Heart left ventricle (tissue), 16 donors: ENCODE results near the gene PIK3IP1. TPM values are rescaled to one million over a fixed set of nuclear protein-coding genes. Genes with fewer than 3 reads are reported as not detected.
"Not testable (repeated sequence)": the region's sequence is repeated elsewhere in the genome, so short reads cannot be mapped to it uniquely, and the experiment has no call there.

Experiments
- ATAC-seq, 4 donors: fragments of 200-7000 bp; cut with Tn5 transposase; one replicate each; pipeline ENCODE4 v1.9.1; 2020 to 2022; ENCODE audit warnings: moderate library complexity in 4 of 4, mild to moderate bottlenecking in 3 of 4, moderate number of reproducible peaks in 1 of 4
- DNase-seq, 5 donors: peaks; one replicate each; pipeline ENCODE4 v3.0.0-alpha.2; 2020
- H3K27ac ChIP-seq, 12 donors: fragments of 200-600 bp; sonication (generic) in 4 of 12; one replicate each; pipeline versions ENCODE4 v1.5.0 to v1.8.0; 2016 to 2022; ENCODE audit warnings: mild to moderate bottlenecking in 2 of 12
- H3K27me3 ChIP-seq, 9 donors: fragments of 200-600 bp; sonication (generic) in 2 of 9; one replicate each; pipeline versions ENCODE4 v1.5.1 to v1.8.0; 2016 to 2022; ENCODE audit warnings: mild to moderate bottlenecking in 3 of 9
- H3K36me3 ChIP-seq, 9 donors: fragments of 200-600 bp; sonication (generic) in 2 of 9; one replicate each; pipeline versions ENCODE4 v1.5.0 to v1.8.0; 2018 to 2022; ENCODE audit warnings: mild to moderate bottlenecking in 2 of 9
- H3K4me1 ChIP-seq, 12 donors: fragments of 200-600 bp; sonication (generic) in 4 of 12; one replicate each; pipeline versions ENCODE4 v1.5.0 to v1.8.0; 2016 to 2022; ENCODE audit warnings: mild to moderate bottlenecking in 3 of 12
- H3K4me3 ChIP-seq, 12 donors: fragments of 200-600 bp; sonication (generic) in 4 of 12; one replicate each; pipeline versions ENCODE4 v1.5.0 to v1.8.0; 2017 to 2022; ENCODE audit warnings: mild to moderate bottlenecking in 9 of 12, moderate library complexity in 4 of 12
- H3K9me3 ChIP-seq, 12 donors: fragments of 200-600 bp; sonication (generic) in 4 of 12; one replicate each; pipeline versions ENCODE4 v1.5.0 to v1.8.0; 2016 to 2022; ENCODE audit warnings: mild to moderate bottlenecking in 1 of 12
- CTCF ChIP-seq, 12 donors: fragments of 200-600 bp; sonication (generic) in 4 of 12; IDR thresholded peaks; one replicate each; pipeline versions ENCODE4 v1.5.0 to v1.8.0; 2018 to 2022; ENCODE audit warnings: antibody characterized with exemption in 12 of 12, mild to moderate bottlenecking in 5 of 12
- POLR2A ChIP-seq, 2 donors: fragments of 450-650 bp; IDR thresholded peaks; one replicate each; pipeline ENCODE4 v1.6.1; 2017; ENCODE audit warnings: antibody characterized with exemption in 2 of 2, mild to moderate bottlenecking in 2 of 2, moderate library complexity in 2 of 2
- WGBS, 4 donors: extraction: QIAGEN DNeasy Blood & Tissue Kit in 2 of 4; methylation state at CpG; one replicate each; pipeline versions ENCODE4 v1.1.5 to v1.1.7; 2013 to 2018; 5-methylcytosine and 5-hydroxymethylcytosine counted together
- intact Hi-C, 10 donors: fragments of 100-400 bp; cut with DNase I; formaldehyde crosslinking; loops; one replicate each; pipeline versions ENCODE4 v1.11.1 to v1.14.2; 2022
- polyA plus RNA-seq, 2 donors: library from polyadenylated mRNA; stranded (reverse); fragments of 200-250 nt; gene quantifications; one replicate each; pipeline ENCODE4 v1.2.3, GENCODE V29; 2013
- total RNA-seq, 9 donors: library from RNA; depleted of rRNA in 2 of 9; stranded (reverse); fragments of >200 nt in 2 of 9; fragmentation: NEBNext Ultra II Directional in 3 of 9; extraction: Animal tissue kit (Norgen Biotek cat#: 25700) in 3 of 9; gene quantifications; one replicate each; pipeline versions ENCODE4 v1.1.0 to v1.2.4, GENCODE V29; 2016 to 2023
- donor health status: ischemic (EF 13 %, LVEDD 7.1; RV severe dilation, severe dysfunction).
- donor health status: healthy with polysubstance abuse.
- donor health status: DM: no; HTN: yes; CAD: no.
- donor health status: DM: no; HTN: no; CAD: no.
- donor health status: ischemic (EF 25% LVEDD 6.9; RV normal size, moderate dysfunction).
- donor health status: ischemic (EF 25% LVEDD 5.7; RV mildly dilated, moderate dysfunction).
- donor health status: healthy.
- donor health status: DM: yes; HTN: yes; CAD: no.
- donor health status: ischemic (EF 35%, LVEDD 5.7; RV mildly dilated, moderate dysfunction).
- donor health status: nonischemic (EF 11% LVEDD 7.7; RV severe dilation, severe dysfunction).
- donor health status: DM: yes; HTN: yes; CAD: no.
- donor health status: PGD.
- donor health status: ischemic (EF 29% LVEDD 5.4; RV normal size, mild dysfunction).
- donor health status: nonischemic (EF 23%, LVEDD 6.1; RV moderate dilation, normal function).

The PIK3IP1 gene
- total and polyA plus RNA-seq, 11 donors: 3.8 to 40.7 (median 16.9) TPM

GRCh38 chr22:31323578-31324550 lies 31.6 kb upstream of the PIK3IP1 start:
- Histone ChIP-seq H3K4me3 (no peak overlapping the region), H3K9me3 (no peaks in the 10 kb centered on the region), H3K27ac (no peak overlapping the region), H3K27me3 (no peaks in the 10 kb centered on the region), H3K36me3 (peaks cover 0 to 55% (median 45%) of the 10 kb centered on the region in 9 donors), H3K4me1 (no peaks in the 10 kb centered on the region)
- DNase-seq (no peak), ATAC-seq (no peak)
- intact Hi-C loops: no loop called here
- TF ChIP-seq POLR2A (IDR thresholded peaks at IDR 0.05): no peak
- 86 to 93% (median 91%) methylated on average over 7 to 8 of the region's 8 CpGs for WGBS, 4 donors

GRCh38 chr22:31321421-31321820 lies 29.1 kb upstream of the PIK3IP1 start:
- no peaks in the 10 kb centered on the region for H3K4me1 ChIP-seq
- intact Hi-C loops: no loop called here
- no peaks in the 10 kb centered on the region for H3K27me3 ChIP-seq
- TF ChIP-seq CTCF (IDR thresholded peaks at IDR 0.05) (no peak), POLR2A (IDR thresholded peaks at IDR 0.05) (no peak)
- DNase-seq: no peak
- H3K36me3 ChIP-seq: peaks cover 0 to 31% (median 21%) of the 10 kb centered on the region in 9 donors
- ATAC-seq: no peak
- 68 to 88% (median 72%) methylated on average over 4 of the region's 4 CpGs for WGBS, 4 donors
- H3K9me3 ChIP-seq: no peaks in the 10 kb centered on the region
- no peak overlapping the region for H3K27ac ChIP-seq
- no peak overlapping the region for H3K4me3 ChIP-seq

- ATAC-seq, H3K4me3 ChIP-seq, H3K27me3 ChIP-seq, H3K36me3 ChIP-seq, intact Hi-C loops, DNase-seq: not testable (repeated sequence)
- Histone ChIP-seq H3K27ac (peak overlapping the region in 1 of 12 donors; percentile 79), H3K4me1 (peaks cover 0 to 16% (median 7%) of the 10 kb centered on the region in 12 donors), H3K9me3 (peaks cover 0 to 10% (median 0%) of the 10 kb centered on the region in 12 donors)
- WGBS, 4 donors: 92 to 100% (median 95%) methylated on average over 1 of the region's 1 CpG
Measured at GRCh38 chr22:31314220-31314619, 21.9 kb upstream of the PIK3IP1 start.

GRCh38 chr22:31313366-31314147 lies 21.3 kb upstream of the PIK3IP1 start:
- Histone ChIP-seq H3K4me3 (no peak overlapping the region), H3K27ac (peak overlapping the region in 10 of 12 donors; percentile 24 to 79 (median 54)), H3K36me3 (no peaks in the 10 kb centered on the region), H3K9me3 (peaks cover 0 to 10% (median 0%) of the 10 kb centered on the region in 12 donors), H3K27me3 (no peaks in the 10 kb centered on the region), H3K4me1 (peaks cover 0 to 16% (median 7%) of the 10 kb centered on the region in 12 donors)
- intact Hi-C loops: loop anchor here in 4 of 10 donors (2.0 kb wide), 2 partner anchors 17 to 21 kb away; partner anchors contain the start of gene PIK3IP1 (in 3 of the 4)
- TF ChIP-seq POLR2A (IDR thresholded peaks at IDR 0.05) (no peak), CTCF (IDR thresholded peaks at IDR 0.05) (peak; percentile 79 to 96 (median 89))
- peak; percentile 67 to 80 (median 72) for DNase-seq
- WGBS, 4 donors: 31 to 39% (median 33%) methylated on average over 6 of the region's 6 CpGs
- peak; percentile 93 to 98 (median 95) for ATAC-seq

- no peak for TF ChIP-seq POLR2A (IDR thresholded peaks at IDR 0.05)
- TF ChIP-seq CTCF (IDR thresholded peaks at IDR 0.05): no peak
- no peaks in the 10 kb centered on the region for H3K9me3 ChIP-seq
- H3K4me1 ChIP-seq: peaks cover 0 to 5% (median 2%) of the 10 kb centered on the region in 12 donors
- no peaks in the 10 kb centered on the region for H3K36me3 ChIP-seq
- no peak overlapping the region for H3K4me3 ChIP-seq
- H3K27ac ChIP-seq: peak overlapping the region in 1 of 12 donors; percentile 2
- no peaks in the 10 kb centered on the region for H3K27me3 ChIP-seq
- intact Hi-C loops: no loop called here
- DNase-seq (no peak), ATAC-seq (no peak)
Measured at GRCh38 chr22:31308181-31308580, 15.9 kb upstream of the PIK3IP1 start.
